GM12873 (cell line): ENCODE measurements around the gene ABAT.
A peak's percentile ranks its signal among the peaks of the same experiment; 100 is the strongest.

Experiments
- TF ChIP-seq, protein P1 (sequence below): IDR thresholded peaks from 2 replicates; pipeline ENCODE4 v1.5.1; 2012; ENCODE audit warnings: low read depth, mild to moderate bottlenecking, moderate library complexity, low read length, control low read depth; ENCODE audit not compliant: insufficient read depth; ENCODE audit errors: missing control alignments

Gene ABAT

DNA sequence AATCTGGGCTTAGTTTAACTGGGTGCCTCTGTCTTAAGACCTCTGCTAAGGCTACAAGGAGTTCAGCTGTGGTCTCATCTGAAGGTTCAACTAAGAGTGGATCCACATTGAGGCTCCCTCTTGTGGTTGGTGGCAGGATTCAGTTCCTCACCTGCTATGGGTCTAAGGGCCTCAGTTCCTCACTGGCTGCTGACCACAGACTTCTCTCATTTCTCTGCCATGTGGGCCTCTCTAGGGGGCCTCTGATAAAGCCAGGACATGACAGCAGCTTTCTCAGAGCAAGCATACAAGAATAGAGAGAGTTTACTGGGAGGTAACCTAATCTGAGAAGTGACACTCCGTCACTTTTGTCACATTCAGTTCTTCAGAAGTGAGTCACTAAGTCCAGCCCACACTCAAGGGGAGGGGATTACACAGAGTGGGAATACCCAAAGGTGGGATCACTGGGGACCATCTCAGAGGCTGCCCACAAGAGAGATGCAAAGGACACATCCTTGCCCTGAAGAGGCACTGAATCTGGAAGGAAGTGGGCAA, 19.2 kb upstream of the ABAT start:
- TF ChIP-seq, protein P1, sequence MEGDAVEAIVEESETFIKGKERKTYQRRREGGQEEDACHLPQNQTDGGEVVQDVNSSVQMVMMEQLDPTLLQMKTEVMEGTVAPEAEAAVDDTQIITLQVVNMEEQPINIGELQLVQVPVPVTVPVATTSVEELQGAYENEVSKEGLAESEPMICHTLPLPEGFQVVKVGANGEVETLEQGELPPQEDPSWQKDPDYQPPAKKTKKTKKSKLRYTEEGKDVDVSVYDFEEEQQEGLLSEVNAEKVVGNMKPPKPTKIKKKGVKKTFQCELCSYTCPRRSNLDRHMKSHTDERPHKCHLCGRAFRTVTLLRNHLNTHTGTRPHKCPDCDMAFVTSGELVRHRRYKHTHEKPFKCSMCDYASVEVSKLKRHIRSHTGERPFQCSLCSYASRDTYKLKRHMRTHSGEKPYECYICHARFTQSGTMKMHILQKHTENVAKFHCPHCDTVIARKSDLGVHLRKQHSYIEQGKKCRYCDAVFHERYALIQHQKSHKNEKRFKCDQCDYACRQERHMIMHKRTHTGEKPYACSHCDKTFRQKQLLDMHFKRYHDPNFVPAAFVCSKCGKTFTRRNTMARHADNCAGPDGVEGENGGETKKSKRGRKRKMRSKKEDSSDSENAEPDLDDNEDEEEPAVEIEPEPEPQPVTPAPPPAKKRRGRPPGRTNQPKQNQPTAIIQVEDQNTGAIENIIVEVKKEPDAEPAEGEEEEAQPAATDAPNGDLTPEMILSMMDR = no peak

DNA sequence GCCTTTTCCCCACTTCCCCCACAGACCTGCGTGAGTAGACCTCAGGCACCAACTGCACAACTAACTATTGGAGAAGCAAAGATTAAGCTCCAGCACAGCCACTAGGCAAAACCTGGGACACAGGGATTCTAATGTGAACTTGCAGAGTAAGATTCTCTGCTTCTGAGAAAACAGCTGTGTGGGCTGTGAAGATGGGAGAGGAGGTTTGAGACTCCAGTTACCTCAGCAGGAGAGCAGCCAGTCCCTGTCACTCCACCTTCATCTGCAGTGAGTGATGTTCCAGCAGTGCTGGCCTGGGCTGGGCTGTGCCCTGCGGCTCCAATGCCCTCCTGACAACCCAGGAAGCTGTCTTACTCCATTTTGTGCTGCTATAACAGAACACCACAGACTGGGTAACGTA, 18.0 kb upstream of the ABAT start:
- TF ChIP-seq, protein P1 = no peak

DNA sequence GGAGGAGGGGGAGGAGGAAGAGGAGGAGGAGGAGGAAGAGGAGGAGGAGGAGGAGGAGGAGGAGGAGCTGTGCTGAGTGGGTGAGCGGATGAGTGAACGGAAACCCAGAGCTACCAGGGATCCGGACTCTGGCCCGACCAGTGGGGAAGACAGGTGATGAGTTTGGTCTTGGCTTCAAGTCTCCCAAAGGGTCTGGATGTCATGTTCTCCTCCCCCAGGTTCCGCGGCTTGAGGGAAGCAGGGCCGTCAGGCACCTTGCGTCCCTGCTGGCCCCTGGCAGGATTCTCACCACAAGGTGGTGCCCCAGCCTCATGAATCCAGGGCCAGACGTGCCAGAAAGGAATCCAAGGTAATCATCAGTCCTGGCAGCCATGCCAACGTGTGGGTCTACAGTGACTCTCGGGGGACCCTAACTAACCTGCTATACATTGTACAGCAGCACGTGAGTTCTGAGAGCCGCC, 13.5 kb upstream of the ABAT start:
- TF ChIP-seq, protein P1 = peak; percentile 55

DNA sequence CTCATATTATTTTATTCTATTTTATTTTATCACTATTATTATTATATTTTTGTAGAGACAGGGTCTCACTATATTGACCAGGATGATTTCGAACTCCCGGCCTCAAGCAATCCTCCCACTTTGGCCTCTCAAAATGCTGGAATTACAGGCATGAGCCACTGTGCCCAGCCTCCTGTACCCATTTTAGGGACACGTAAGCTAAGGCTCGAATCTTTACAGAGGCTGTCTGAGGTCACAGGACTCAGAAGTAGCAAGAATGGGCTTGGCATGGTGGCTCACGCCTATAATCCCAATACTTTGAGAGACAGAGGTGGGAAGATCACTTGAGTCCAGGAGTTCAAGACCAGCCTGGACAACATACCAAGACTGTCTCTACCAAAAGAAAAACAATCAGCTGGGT, 12.7 kb upstream of the ABAT start:
- TF ChIP-seq, protein P1 = no peak

DNA sequence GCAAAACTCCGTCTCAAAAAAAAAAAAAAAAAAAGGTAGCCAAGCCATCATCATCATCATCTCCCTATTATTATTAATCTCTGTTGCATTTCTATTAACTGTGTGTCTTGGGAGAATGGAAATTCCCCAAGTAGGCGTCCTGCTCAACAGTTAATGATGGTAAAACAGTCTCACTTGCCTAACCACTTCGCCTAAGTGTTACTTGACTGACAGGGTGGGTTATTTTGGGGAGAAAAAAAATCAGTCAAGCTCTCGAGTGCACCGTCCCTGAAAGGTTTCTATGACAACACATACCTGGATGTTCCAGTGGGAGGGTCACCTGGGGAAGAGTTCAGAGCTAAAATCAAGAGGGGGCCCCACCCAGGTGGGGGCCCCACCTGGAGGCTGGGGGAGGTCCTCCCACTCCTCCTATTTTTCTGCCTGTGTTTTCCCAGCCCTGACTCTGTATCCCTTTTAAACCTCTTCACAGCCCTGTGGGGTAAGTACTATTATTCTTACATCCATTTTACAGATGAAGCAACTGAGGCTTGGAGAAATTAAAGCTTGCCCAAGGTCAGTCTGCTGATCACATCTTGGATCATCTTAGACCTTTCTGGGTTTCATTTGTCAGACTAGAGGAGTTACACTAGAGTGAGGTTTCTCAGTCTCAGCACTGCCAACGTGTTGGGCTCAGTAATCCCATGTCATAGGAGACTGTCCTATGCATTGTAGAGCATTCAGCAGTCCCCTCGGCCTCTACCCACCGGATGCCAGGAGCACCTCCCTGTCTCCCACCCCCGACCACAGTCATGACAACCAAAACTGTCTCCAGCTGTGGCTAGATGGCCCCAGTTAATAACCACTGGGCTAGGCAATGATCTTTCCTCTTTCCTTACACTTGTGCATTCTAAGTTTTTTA, 11.0 kb upstream of the ABAT start:
- TF ChIP-seq, protein P1 = no peak

DNA sequence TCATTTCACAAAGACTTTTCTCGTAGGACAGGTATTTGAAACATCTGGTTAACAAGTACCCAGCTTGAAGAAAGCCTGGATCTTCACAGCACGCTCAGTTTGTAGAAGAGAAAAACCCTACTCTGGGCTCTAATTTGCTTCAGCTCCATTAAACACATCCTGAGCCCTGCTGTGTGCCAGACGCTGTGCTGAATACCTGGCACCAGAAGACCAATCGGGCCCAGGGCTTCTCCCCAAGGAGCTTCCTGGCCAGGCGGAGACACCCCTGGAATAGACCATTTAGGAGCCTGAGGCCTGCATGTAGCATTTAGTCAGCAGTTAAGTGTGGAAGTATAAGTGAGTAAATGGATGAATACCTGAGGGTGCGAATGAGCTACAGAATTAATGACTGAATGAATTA, 8.9 kb upstream of the ABAT start:
- TF ChIP-seq, protein P1 = no peak

DNA sequence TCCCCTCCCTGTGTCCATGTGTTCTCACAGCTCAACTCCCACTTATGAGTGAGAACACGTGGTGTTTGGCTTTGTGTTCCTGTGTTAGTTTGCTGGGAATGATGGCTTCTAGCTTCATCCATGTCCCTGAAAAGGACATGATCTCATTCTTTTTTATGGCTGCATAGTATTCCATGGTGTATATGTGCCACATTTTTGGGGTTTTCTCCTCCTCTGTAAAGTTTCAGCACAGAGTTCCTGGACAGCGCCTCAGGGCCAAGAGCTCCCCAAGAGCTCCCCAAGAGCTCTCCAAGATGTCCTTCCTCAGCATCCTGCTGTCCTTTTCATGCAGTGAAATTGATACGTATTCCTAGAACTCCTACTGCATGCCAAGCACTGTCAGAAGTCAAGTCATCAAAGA, 6.9 kb upstream of the ABAT start:
- TF ChIP-seq, protein P1 = no peak
